ENCODE measurements around the gene TUBA3E. TPM values are rescaled to one million over a fixed set of nuclear protein-coding genes. Genes with fewer than 3 reads are reported as not detected.
"Not testable (repeated sequence)": the region's sequence is repeated elsewhere in the genome, so short reads cannot be mapped to it uniquely, and the experiment has no call there.

The TUBA3E gene
- total and polyA plus RNA-seq, 2 of the 13 experiments (the other 11 are each of a cell fraction or from before 2014, with no cell fraction given) = not detected

- 0 out of 2 replicates have a peak, but pooled peaks have one; percentile 25 for TF ChIP-seq PBX2 (CRISPR knock-in tag; IDR thresholded peaks at IDR 0.05)
Observed at GRCh38 chr2:130241041-130241707, 42.9 kb upstream of the TUBA3E start (continued).

GRCh38 chr2:130239581-130239980 is 41.3 kb upstream of the TUBA3E start:
- H3K27me3 ChIP-seq (ENCODE audit: control insufficient read depth in 1 of 2, insufficient read depth in 2 of 2, low read length in 2 of 2); intact Hi-C loops (cut with micrococcal nuclease; ENCODE audit: unreplicated experiment); DNase-seq (ENCODE audit: low spot score); H3K27ac ChIP-seq (ENCODE audit: extremely low read length, insufficient read depth, low read length); CTCF ChIA-PET (ENCODE audit: low intra/inter-chr PET ratio, low total read pairs); in situ Hi-C loops (cut with HindIII; ENCODE audit: extremely low pct_ligation_motif_present, low pct_unique_long_range_greater_than_20kb); H3K9me3 ChIP-seq (ENCODE audit: low read length); H3K36me3 ChIP-seq (replicated peaks in 1 of 2; ENCODE audit: control insufficient read depth in 1 of 2, insufficient read depth in 2 of 2, low read length in 2 of 2); H3K9ac ChIP-seq (ENCODE audit: insufficient read depth, low read depth, low read length); H3K79me2 ChIP-seq (ENCODE audit: insufficient read depth, low read length); BruUV-seq (replicated peaks); FAIRE-seq; H4K20me1 ChIP-seq (ENCODE audit: insufficient read depth, low read length); H2AFZ ChIP-seq (ENCODE audit: low read length); H3K4me3 ChIP-seq (replicated peaks in 1 of 3; ENCODE audit: insufficient read depth in 1 of 3, low read depth in 2 of 3, low read length in 3 of 3); POLR2A ChIA-PET; H3K4me1 ChIP-seq (ENCODE audit: insufficient read depth, low read length); H3K4me2 ChIP-seq (ENCODE audit: low read depth, low read length): not testable (repeated sequence)
- WGBS (ENCODE audit: low lambda C conversion rate) = 17% methylated on average over 6 of the region's 6 CpGs
- peak; percentile 41 for ATAC-seq

- H3K36me3 ChIP-seq (replicated peaks in 1 of 2; ENCODE audit: control insufficient read depth in 1 of 2, insufficient read depth in 2 of 2, low read length in 2 of 2); H3K4me1 ChIP-seq (ENCODE audit: insufficient read depth, low read length); H2AFZ ChIP-seq (ENCODE audit: low read length); DNase-seq (ENCODE audit: low spot score); CTCF ChIA-PET (ENCODE audit: low intra/inter-chr PET ratio, low total read pairs); in situ Hi-C loops (cut with HindIII; ENCODE audit: extremely low pct_ligation_motif_present, low pct_unique_long_range_greater_than_20kb); intact Hi-C loops (cut with micrococcal nuclease; ENCODE audit: unreplicated experiment); H3K9me3 ChIP-seq (ENCODE audit: low read length); H4K20me1 ChIP-seq (ENCODE audit: insufficient read depth, low read length); POLR2A ChIA-PET; H3K27ac ChIP-seq (ENCODE audit: extremely low read length, insufficient read depth, low read length); H3K4me3 ChIP-seq (replicated peaks in 1 of 3; ENCODE audit: insufficient read depth in 1 of 3, low read depth in 2 of 3, low read length in 3 of 3); H3K4me2 ChIP-seq (ENCODE audit: low read depth, low read length); H3K79me2 ChIP-seq (ENCODE audit: insufficient read depth, low read length); ATAC-seq; BruUV-seq (replicated peaks); H3K9ac ChIP-seq (ENCODE audit: insufficient read depth, low read depth, low read length); FAIRE-seq: not testable (repeated sequence)
- WGBS (ENCODE audit: low lambda C conversion rate) = 21% methylated on average over 2 of the region's 2 CpGs
- H3K27me3 ChIP-seq (ENCODE audit: control insufficient read depth in 1 of 2, insufficient read depth in 2 of 2, low read length in 2 of 2) = peaks cover 3 to 30% of the 10 kb centered on the region in 2 experiments; a peak in 3 of 5 replicates
Observed at GRCh38 chr2:130233066-130233465, 34.8 kb upstream of the TUBA3E start.

All from HepG2 (cell line).